HG02571 (cell line): ENCODE results near the gene JAZF1.
"Not testable (repeated sequence)": the region's sequence is repeated elsewhere in the genome, so short reads cannot be mapped to it uniquely, and the experiment has no call there.

Experiments
- ATAC-seq: cut with Tn5 transposase; IDR thresholded peaks from one replicate; pipeline ENCODE4 v1.9.1; 2021; ENCODE audit warnings: mild to moderate bottlenecking, moderate library complexity; ENCODE audit not compliant: unreplicated experiment

The JAZF1 gene

GRCh38 chr7:27890205-27890849 is 290.3 kb downstream of the JAZF1 start:
- peak; percentile 99 for ATAC-seq

GRCh38 chr7:27889800-27890199 is 290.8 kb downstream of the JAZF1 start:
- no peak for ATAC-seq

- no peak for ATAC-seq
Observed at GRCh38 chr7:27888736-27889135, 291.9 kb downstream of the JAZF1 start.

DNA sequence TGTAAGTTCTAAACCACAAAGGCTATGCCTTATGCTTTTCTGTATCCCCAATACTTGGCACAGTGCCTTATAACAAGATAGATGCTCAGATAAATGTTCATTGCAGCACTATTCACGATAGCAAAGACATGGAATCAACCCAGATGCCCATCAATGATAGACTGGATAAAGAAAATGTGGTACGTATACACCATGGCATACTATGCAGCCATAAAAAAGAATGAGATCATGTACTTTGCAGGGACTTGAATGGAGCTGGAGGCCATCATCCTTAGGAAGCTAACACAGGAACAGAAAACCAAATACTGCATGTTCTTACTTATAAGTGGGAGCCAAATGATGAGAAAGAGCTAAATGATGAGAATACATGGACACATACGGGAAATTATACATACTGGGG is 293.9 kb downstream of the JAZF1 start:
- not testable (repeated sequence) for ATAC-seq

DNA sequence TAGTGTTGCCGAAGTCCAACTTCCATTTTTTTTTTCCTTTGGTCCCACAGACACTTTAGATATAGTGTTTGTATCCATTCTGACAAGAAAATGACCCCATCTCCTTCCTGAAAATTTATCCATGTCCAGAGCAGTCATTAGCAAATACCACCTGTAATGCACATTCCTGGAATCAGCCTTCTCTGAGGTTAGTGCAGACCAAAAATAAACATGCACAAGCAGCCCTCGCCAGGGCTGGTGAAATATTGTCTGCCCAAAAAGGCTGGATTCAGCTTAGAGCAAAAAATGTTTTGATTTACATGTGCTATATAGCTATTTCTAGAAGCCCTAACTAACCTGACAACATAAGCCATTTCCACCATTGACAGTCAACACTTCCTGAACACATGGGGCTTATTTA is 294.9 kb downstream of the JAZF1 start:
- ATAC-seq = no peak

DNA sequence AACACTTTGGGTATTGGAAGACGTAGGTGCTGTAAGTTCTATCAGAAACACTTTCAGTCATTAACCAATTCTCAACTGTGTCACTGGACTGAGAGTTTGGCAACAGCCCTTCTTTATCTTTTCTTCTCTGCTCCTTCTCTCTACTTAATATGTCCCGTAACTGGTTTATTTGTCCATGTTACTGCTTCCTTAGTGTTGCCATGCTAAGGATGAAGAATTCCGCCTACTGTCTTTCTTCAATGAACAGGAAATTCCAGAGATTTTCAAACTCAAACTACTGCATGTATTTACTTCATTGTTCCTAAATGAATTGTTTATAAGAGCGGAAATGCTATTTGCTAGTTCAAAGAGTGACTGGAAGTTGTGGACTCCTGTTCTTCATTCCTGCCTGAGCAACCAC is 296.9 kb downstream of the JAZF1 start:
- no peak for ATAC-seq

DNA sequence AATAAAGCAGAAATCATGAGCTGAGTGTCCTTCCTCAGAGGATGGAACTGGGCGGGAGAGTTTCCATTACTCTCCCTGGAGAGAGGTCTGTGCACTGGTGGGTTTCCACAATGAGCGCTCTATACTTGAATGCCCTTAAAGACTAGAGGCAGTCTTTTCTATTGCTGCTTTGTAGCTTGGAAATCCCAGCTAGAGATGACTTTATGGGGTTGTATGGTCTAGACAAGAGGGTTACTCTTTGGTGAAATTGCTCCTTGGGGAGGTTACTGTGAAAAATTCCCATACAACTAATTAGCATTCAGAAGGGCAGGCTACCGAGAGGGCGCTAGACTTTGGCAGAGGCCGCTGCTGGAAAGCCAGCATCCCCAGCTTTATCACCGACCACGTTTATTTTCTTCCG is 303.8 kb downstream of the JAZF1 start:
- ATAC-seq = no peak

DNA sequence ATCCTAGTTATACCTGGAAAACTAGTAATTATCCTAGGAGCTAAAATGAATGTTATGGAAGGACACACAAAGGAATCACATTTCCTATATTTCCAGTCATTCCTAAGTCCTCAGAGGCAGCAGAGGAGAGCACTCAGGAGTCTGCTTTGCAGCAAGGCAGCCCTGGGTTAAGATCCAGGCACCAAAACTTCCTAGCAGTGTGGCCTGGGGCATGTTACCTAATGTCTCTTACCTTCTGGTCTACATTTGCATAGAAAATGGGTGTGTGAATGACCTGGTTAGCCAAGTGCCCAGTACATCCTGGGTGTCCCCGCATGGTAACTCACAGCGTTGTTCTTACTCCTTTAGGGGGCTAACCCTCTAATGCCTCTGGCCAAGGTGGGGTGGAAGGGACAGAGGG is 304.8 kb downstream of the JAZF1 start:
- ATAC-seq = no peak

DNA sequence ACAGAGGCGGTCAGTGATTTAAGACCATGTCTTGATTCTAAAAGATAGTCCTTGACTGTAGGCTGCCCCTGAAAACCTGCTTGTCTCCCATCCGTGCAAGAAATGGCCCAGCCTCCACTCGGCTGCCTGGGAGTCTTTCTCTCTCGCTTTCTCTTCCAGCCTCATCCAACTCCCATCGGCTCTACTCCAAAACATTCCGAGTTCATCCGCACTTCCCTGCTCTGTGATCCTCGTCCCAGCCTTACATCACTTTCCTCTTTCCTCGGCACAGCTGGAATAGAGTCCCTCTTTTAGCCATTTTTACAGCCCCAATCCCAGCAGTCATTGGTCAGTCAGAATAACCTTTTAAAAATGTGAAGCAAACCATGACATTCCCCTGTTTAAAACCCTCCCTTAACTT is 305.5 kb downstream of the JAZF1 start:
- no peak for ATAC-seq

- no peak for ATAC-seq
Observed at GRCh38 chr7:27873981-27874957, 306.3 kb downstream of the JAZF1 start.

- no peak for ATAC-seq
Observed at GRCh38 chr7:27872356-27873275, 308.0 kb downstream of the JAZF1 start.

DNA sequence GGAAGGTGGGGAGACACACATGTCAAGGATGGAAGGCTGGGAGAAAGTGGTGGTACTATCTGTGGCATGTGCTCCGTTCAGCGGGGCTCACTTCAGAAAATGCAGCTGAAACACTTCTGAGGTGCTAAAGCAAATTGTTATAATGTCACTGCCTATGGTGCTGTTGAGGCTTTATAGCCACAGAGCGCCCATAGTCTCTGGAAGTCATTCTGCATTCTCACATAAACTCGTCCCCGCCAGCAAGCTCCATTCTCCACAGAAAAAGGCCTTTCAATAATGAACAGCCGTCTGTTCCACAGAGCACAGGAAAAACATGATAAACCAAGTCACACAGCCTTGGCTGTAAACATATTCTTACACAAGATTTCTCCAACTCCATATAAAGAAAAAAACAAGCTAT is 308.7 kb downstream of the JAZF1 start:
- no peak for ATAC-seq

DNA sequence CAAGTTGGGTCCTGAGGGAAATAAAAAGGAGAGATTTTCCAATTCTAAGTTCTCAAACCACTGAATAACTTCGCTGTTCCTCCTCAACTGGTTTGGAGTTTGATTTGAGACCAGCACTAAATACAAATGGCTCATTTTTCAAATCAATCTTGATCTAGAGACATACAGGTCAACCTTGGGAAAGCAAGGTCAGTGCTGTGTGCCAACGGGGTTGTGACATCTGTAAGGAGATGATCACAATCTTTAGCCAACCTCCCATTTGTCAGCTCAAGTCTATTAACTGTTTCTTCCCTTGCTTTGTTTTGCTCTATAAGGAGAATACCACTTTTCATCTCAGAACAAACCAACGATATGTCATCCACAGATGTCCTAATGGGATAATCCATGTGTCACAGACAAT is 309.5 kb downstream of the JAZF1 start:
- ATAC-seq = no peak

DNA sequence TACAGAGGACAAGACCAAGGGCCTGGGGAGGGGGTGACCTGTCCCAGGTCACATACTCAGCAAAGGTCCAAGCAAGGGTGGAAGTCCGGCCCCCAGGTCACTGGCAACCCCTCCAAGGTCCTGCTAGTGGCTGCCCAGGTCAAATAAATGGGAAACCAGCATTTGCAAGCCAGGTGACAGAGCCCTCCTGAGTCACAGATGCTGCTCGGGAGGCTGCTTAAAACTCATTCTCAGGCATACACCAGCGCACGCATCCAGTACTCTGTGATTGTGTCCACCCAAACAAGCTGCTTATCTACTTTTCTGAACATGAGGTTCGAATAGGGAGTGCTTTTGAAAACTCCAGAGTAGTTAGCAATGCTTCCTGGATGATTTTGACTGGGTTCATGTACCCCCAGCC is 310.0 kb downstream of the JAZF1 start:
- ATAC-seq = no peak

DNA sequence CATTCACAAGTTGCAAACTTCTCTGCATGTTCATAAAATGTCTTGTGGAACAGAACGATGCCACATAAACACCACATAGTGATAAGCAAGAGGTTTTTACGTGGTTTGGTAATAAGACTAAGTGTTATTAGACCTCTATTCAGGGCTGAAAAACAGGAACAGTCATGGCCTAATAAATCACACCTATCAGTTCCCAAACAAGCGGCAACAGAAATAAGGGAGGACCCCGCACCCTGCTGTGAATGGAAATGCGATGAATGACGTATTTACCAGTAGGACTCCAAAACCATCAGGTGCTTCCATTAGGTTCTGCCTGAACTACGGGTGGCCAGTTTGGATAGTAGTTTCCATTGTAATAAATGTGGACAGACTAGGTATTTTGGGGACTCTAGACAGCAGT is 311.5 kb downstream of the JAZF1 start:
- ATAC-seq = no peak

- ATAC-seq = no peak
Observed at GRCh38 chr7:27868131-27868550, 312.5 kb downstream of the JAZF1 start.

- no peak for ATAC-seq
Observed at GRCh38 chr7:27866828-27867672, 313.5 kb downstream of the JAZF1 start.

GRCh38 chr7:27866256-27866655 is 314.3 kb downstream of the JAZF1 start:
- no peak for ATAC-seq

DNA sequence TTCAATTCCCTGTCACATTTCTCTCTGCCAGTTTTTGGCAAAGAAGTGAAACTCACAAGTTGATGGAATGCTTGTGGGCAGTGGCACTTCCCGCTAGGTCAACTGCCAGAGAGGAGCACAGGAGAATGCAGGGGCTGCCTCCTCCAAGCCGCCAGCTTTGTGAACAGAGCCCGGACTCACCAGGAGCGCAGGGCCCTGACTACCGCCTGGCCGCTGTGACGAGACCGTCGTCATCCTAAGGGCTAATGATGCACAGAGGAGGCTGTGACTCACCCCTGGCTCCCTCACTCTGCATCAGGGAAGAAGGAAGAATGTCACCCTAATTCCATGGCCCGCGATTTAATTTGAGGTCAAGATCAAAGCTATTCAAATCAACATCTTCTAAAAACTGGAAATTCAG is 316.7 kb downstream of the JAZF1 start:
- no peak for ATAC-seq

DNA sequence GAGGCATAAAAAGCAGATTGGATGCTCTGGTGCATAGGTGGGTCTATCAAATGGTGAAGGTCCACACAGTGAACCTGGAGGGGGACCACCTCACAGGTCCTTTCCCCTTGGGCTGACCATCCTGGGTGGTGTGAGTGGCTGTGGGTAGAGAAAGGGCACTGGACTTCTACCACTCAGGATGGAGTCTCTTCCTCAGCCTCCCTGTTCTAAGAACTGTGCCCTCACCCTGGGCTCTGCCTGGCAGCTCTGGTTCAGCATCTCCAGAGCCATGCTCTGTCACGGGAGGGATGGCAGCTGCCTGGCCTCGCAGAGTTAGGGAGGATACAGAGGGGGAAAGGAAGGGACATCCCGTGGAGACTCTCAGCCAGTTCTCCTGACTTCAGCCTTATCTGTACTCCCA is 318.8 kb downstream of the JAZF1 start:
- ATAC-seq = no peak
